ENCODE results near the gene REC8.

DNA sequence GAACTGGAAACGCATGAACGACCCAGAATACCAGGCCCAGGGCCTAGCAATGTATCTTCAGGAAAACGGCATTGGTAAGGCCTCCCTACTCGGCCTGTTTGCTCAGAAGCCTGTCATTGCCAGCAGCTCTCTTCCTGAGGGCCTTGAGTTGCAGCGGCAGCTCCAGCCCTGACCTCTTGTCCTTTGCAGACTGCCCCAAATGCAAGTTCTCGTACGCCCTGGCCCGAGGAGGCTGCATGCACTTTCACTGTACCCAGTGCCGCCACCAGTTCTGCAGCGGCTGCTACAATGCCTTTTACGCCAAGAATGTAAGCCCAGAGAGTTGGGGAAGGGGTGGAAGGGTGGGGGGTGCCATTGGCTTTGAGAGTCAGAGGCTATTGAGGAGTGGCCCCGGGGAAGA lies 14.5 kb upstream of the REC8 start:
- TF ChIP-seq POLR2A (IDR thresholded peaks at IDR 0.05; ENCODE audit: low read length): no peak
- TF ChIP-seq GATA1 (IDR thresholded peaks at IDR 0.05; ENCODE audit: low read depth, low read length): no peak

Measured in erythroblast (primary cell).